Activated naive CD4-positive, alpha-beta T cell (primary cell): ENCODE results near the gene RFNG.

ENCODE experiments used
- DNase-seq, 4 experiments: peaks; one replicate each; lab custom pipeline; 2025; lab: John Stamatoyannopoulos, UW

RFNG gene

DNA sequence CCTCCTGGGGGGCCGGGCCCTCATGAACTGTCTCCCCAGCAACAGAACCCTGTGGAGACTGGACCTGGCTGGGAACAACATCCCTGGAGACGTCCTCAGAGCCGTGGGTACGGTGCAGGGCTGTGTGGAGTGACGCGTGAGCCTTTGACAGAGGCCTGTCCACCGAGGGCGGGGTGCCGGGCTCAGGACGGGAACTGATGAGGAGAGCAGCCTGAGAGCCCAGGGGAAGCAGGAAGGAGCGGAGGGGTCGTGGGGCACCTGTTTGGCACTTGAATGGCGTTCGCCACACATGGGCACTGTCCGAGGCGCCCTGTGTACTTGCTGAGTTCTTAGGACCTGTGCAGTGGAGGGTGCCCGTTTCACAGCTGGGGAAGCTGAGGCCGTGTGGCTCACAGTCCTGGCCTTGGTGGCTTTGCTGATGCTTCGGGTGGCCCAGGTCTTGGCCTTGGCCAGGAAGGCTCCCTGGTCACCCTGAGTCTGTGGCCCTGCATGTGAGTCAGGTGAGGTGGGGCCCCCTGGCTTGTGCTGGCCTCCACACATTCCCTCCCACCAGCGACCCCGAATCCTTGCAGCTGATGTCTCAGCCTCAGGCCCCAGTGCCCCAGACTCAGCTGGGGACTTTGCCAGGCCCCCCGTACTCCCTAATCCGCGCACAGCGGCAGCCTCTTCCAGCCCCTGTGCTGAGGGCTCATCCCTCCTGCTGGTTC, 26.1 kb downstream of the RFNG start:
- no peak for DNase-seq

DNA sequence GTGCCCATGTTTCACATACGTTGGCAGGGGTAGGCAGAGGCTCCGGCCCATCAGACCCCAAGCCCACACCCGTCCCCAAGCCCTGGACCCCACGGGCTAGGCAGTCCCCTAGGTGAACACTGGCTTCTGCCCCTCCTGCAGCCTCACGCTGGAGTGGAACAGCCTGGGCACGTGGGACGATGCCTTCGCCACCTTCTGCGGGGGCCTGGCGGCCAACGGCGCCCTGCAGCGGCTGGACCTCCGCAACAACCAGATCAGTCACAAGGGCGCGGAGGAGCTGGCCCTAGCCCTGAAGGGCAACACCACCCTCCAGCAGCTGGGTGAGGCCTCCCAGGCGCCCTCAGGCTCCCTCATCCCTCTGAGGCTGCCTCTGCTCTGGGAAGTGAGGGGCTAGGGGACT, 26.8 kb downstream of the RFNG start:
- no peak for DNase-seq

DNA sequence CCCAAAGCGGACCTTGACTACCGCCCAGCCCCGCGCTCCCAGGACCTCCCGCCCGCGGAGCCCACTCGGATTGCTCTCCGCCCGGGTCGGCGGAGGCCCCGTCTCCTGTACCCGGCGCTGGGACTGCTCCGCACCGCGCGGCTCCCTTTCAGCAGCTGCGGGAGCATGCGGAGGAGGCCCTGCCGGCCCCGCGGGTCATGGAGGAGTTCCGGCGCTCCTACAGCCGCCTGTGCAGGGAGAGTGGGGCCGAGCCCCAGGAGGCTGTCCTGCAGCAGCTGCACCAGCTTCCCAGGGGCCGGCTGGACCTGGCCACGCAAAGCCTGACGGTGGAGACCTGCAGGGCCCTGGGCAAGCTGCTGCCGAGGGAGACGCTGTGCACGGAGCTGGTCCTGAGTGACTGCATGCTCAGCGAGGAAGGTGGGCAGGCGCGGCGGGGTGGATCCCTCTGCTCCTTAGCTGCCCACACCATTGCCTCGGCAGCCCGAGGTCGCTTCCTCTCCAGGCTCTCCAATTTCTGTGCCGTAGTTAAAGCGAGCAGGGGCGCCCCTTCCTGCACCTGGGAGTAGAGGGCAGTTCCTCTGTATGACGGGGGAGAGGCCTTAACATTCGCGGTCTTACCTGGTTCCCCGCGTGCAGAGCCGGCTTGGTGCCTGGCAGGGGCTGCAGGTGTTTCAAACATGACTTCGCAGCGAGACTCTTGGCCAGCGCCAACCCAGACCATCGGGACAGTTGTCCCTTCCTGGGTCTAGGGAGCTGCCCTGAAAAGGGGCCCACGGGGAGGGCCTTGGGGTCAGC, 28.0 kb downstream of the RFNG start:
- no peak for DNase-seq

DNA sequence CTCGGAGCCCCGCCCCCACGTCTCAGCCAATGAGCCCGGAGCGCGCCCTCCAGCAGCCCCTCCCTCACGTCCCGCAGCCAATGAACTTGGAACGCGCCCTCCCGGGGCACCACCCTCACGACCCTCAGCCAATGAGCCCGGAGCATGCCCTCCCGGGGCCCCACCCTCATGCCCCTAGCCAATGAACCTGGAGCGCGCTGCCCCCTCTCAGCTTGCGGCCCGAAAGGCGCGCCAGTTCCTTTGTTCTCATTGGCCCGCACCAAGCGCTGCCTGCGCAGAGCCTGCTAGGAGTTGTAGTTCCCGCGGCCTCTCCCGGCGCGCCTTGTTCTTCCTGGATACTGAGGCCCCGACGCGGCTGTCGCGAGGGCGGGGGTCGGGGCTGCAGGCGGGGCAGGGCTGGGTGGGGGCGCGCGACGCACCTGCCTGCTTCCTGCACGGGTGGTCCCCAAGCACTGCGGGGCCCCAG, 28.6 kb downstream of the RFNG start, which contains the start of gene LRRC45:
LRRC45 (plus strand) TSS at position 325 of the 466 bp plus-strand sequence. CDS start 339 bp downstream, outside the sequence.
- DNase-seq, result peak; percentile 99 to 100 (median 99)

DNA sequence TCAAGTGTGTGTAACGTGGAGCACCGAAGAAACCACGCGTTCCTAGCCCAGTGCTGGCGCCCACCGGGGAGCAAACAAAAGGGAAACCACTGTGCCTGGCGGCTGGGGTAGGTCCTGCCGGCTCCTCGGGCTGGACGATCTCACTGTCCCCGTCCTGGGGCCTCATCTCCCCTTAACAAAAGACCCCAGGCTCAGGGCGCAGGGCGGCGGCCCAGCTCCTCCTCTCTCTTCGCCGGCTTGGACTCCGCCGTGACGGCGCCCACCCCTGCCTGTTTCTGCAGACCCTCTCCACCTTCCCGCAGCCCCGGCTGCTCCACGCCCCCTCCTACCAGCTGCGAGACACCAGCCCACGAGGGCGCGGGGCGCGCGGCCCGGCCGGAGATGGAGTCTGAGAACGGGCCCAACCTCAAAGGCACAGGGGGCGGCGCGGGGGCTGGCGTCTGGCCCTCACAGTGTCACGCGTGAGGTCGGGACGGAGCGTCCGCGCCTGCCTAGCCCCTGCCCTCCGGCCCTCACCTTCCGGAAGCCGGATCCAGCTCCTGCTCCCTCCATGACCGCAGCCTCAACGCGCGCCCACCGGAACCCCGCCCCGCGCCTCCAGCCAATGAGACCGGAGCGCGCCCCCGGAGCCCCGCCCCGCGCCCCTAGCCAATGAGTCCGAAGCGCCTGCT, 29.2 kb downstream of the RFNG start, which contains the start of gene CENPX:
CENPX (minus strand) TSS at position 569 of the 671 bp plus-strand sequence; CDS start at position 552, 17 bp downstream.
- DNase-seq, result no peak

DNA sequence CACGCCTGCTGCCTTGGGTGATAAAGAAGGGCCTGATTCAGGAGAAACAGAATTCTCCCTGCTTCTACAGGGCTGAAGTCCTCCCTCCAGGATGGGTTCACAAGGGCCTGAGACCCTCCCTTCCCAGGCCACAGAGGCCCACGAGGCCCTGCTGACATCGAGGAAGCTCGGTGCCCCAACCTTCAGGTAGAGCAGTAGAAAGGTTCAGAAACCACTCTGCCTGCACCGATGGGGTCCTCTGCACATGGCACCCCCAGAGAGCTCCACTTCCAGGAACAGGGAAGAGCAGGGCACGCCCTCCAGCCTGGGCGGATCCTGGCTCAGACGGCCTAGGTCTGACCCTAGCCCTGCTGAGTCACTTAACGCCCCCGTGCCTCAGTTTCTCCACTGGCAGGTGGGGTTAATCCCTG, 29.7 kb downstream of the RFNG start:
- DNase-seq, result no peak

DNA sequence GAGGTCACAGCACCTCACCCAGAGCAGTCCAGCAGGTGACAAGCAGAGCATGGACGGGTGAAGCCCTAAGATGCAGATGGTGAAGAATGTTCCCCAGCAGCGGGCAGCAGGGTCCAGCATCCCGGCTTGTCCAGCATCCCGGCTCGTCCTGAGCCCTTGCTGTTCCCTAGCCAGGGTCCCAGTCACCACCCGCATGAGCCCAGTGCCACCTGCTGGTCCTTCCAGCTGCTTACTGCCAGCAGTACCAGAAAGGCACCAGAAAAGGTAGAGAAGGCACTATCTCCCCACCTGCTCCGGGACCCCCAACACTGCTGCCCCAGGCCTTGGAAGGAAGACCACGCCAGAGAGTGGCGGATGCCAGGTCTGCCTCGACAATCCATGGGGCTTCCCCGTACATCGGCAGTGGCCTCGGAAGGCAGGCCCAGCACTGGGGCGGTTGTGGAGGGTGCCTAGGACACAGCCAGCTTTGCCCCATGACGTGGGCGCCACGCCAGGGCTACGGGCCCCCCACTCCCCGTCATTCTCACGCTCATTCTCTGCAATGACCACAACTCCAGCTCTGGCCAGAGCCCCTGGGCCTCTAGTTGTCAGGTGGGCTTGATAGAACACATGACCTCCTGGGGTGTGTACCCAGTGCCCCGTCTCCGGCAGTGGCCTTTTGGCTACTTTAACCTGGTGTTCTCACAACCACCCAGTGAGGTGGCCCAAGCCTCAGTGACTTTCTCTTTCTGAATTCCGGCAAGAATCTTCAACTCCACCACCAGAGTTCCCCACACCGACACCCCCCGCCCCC, 30.3 kb downstream of the RFNG start:
- peak in 2 of 4 experiments; percentile 26 to 47 for DNase-seq

DNA sequence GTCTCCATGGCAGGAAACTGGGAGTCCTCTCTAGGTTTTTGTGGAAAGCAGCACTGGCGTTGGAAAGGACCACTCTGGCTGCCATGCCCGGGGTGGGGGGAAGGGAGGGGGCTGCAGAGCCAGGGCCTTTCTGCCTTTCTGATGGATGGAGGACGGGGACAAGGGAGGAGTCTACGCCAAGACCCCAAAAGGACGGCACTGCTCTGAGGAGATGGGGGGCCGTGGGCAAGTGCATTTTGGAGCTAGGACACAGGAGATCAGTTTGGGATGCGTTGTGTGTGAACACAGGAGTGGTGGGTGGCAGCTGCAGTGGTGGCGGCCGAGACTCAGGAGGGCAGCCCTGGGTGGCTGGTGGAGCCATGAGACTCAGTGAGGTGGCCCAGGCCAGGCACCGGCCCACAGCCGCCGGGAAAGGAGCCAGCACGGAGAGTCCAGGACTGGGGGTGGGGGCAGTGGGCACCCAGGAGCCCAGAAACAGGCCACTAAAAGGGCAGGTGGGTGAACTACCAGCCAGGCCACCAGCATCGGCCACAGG, 31.0 kb downstream of the RFNG start:
- no peak for DNase-seq

DNA sequence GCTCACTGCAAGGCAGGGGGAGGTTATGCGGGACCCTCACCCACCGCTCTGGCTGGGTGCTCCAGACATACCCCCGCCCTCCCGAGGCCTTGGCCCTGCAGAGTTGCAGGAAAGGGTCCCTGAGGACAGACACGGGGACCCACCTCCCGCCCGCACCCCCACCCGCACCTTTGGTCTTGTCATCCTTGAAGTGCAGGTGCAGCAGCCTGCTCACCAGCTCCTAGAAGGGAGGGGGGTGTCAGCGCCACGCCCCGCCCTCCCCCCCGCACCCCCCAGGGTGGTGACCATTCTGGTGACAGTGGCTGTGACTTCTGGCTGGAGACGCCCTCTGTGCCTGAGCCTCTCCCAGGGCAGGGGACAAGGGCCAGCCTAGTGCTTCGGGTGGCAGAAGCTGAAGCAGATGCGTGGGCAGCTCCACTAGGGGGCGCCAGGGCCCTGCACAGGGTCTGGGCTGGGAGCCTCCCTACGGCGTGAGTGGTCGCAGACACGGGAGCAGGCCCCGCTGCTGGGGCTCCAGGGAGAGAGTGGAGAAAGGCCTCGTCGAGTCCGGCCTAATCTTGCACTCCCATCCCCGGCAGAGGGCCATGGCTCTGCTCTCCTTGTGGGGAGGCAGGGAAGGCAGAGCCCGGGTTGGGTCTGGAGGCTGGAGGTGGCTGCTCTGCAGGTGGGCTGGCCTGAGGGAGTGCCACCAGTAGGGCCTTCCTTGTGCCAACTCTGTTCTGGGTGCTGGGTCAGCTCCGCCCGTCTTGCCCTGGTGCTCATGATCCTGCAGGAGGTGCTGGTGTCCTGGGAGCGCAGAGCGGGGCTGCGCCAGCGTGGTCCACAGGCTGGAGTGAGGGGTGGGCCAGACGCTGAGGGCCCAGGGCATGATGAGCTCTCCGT, 31.7 kb downstream of the RFNG start:
- DNase-seq, result peak; percentile 37 to 55 (median 44)

DNA sequence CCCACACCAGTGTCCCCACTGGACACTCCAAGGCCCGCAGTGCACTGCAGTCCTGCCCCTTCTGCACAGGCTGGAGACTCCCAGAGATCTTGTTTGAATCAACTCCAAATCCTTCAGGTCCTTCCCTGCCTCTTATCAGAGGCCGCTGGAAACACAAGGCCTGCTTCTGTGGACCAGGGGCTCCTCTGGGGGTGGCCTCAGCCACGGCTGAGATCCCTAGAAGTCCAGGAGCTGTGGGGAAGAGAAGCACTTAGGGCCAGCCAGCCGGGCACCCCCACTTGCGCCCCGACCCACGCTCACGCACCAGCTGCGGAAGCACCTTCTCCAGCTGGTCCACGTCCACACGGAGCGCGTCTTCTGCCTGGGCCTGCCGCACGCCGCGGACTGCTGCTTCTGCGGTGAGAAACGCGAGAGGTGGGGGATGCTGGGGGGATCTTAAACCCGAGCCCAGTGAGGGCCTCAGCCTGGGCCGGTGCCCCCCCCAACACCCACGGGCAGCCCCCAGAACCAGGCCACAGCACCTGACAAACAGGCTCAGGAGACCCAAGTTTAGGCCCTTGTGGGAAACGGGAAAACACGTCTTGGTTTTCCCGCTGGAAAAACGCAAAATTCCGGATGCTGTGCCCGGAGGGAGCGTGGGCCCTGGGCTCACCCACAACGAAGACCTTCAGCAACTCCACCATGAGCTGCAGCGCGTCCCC, 32.5 kb downstream of the RFNG start:
- no peak for DNase-seq

DNA sequence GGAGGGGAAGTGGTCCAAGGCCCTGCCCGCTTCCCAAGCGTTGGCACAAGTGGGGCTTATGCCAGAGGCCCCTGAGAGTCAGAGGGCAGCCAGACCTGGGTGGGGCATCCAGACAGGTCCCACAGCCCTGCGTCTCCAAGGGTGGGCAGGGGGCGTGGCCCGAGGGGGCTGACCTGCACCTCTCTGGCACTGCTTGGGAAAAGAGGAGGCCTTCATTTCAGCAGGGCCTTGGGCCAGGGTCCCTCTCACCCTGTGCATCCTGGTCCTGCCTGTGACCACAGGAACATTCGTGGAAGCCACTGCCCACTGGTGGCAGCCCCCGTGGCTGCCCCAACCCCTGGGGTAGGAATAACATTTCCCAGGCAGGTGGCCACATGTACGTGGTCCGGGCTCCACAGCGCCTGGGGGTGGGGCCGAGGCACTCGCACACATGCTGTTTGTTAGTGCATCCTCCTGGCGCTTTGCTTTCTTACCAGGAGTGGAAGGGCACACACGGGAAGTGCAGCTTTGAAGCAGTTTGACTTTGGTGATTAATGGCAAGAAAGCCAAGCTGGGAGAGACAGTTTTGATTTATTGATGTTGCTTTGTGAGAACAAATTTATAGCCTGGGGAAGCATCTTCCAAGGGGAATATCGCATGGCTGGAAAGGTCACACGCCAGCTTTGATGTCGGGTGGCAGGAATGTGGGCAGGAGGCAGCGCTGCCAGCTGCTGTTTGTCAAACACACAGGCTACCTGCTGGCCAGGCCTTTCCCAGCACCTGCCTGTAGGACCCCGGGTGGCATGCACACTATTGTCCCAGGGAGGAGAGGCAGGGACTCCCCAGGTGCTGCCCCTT, 33.2 kb downstream of the RFNG start:
- DNase-seq, result no peak

DNA sequence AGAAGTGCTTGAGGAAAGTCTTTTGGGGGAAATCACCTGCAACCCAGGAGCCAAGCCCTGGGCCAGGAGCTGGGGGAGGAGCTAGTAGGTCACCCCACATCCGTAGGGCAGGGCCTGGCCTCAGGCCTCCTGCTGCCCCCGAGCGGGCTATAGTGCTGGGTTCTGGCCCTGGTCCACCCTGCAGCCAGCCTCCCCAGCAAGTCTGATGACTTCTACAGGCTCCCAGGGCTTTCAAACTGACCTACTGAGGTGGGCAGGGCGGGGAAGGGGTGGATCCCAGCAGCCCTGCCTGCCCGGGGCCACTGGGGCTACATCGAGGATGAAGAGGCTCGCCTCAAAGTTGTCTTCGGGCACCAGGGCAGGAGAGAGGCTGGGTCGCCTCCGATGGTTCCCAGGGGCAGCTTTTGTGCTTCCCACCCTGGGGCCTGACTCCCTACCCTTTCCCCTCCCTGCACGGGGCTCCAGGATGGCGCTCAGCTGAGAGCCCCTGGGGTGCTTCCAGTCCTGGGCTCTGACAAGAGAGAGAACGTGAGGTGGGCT, 33.9 kb downstream of the RFNG start:
- DNase-seq, result no peak

DNA sequence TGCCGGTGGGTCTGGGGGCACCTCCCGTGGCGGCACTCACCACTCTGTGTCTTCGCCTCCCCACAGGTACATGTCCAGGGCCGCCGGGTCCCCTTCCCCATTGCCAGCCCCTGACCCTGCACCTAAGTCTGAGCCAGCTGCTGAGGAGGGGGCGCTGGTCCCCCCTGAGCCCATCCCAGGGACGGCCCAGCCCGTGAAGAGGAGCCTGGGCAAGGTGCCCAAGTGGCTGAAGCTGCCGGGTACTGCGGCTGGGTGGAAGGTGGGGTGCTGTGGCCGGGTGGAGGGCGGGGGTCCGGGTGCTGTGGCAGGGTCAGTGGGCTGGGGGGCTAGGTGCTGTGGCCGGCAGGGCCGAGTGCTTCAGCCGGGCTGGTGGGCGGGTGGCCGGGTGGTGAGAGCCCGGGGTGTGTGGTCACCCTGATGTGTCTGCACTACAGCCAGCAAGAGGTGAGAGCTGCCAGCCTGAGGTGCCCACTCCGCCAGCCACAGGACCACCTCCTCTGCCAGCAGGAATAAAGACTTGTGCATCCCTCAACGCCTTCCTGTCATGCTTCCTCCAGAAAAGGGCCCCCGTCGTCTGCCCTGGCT, 34.6 kb downstream of the RFNG start:
- no peak for DNase-seq

DNA sequence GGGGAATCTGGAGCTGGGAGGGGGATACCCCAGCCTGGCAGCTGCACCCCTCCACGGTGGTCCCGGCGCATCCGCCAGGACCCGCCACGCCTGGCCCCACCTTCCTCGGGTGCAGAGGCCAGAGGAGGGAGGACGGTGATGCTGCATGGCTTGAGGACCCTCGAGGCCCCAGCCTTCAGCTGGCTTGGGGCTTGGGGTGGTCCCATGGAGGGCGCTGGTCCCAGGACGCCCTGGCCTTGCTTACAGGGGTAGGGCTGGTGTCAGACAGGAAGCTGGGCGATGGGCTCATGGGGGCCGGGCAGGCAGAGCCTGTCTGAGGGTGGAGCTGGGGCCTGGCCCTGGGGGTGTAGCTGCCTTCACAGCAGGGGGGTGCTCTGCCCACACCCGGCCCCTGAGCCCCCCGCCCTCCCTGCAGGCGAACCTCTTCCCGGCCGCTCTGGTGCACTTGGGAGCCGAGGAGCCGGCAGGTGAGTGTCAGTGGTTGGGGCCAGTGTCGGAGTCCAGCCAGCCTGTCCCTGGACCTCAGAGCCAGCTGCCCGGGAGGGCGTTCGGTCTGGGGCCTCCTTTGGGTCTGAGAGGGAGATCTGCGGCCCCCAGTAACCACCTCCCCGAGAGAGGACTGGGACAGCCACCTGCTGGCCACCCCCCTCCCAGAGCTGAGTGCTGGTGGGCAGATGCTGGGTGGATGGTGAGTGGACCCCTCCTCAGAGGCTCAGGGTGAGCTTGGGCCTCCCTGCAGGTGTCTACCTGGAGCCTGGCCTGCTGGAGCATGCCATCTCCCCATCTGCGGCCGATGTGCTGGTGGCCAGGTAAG, 35.3 kb downstream of the RFNG start:
- no peak for DNase-seq

DNA sequence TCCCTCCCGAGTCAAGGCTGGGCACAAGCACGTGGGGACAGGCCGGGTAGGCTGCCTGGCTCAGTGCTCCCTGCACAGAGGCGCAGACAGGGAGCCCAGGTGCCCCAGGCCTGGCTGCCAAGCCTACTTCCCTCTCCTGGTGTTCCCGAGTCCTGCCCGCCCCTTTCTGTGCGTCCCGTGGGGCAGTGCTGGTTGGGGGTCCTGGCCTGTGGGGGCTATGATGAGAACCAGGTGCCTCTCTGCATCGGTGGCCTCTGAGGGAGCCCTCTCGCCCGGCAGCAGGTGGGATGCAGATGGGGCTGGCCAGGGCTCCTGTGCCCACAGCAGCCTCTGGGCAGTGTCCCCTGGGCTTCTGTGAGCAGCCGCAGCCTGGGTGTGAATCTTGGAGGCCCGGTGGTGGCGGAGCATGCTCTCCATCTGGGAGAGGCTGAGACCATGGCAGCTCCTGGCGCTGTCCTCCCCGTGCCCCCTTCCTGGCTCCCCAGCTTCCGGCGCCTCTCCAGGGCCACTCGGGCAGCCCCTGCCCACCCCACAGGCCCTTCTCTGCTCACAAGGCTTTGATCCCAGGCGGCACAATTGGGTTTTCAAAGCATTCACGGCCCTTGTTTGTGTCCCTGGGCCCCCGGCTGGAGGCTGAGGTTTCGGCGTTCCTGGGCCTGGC, 36.2 kb downstream of the RFNG start:
- DNase-seq, result no peak

DNA sequence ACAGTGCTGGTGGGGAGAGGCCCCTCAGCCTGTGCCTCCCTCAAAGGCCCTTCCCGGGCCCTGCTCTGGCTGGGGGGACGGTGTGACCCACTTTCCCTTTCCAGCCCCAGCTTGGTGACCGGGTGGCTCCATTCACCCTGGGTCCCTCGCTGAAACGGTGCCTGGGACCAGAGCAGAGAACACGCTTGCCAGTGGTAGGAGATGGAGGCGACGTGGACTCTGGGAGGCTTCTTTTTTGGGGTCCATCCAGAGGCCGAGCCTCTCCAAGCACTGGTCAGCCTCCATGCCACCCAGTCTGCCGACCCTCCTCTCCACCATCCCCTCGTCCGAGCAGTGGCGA, 36.7 kb downstream of the RFNG start:
- DNase-seq, result no peak

DNA sequence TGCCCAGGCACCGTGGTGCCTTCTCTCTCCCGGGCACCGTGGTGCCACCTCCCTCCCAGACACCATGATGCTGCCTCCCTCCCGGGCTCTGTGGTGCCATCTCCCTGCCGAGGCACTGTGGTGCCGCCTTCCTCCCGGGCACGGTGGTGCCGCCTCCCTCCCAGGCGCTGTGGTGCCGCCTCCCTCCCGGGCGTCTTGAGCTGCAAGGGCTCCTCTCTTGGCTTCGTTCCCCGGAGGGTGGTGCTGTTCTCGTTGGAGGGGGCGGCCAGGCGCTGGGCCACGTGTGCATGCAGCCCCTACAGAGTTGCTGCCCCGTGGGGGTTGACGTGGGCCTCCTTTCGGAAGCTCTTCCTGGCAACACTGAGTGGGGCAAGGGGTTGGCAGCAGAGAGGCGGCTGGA, 37.2 kb downstream of the RFNG start:
- DNase-seq, result no peak
